Activated CD4-positive, alpha-beta T cell treated with anti-CD3 and anti-CD28 coated beads for 4 hours (primary cell): ENCODE results near the gene MC5R.

Experiments used
- DNase-seq, 2 donors: peaks; one replicate each; pipeline ENCODE4 v3.0.0-alpha.2; 2020

The MC5R gene

DNA sequence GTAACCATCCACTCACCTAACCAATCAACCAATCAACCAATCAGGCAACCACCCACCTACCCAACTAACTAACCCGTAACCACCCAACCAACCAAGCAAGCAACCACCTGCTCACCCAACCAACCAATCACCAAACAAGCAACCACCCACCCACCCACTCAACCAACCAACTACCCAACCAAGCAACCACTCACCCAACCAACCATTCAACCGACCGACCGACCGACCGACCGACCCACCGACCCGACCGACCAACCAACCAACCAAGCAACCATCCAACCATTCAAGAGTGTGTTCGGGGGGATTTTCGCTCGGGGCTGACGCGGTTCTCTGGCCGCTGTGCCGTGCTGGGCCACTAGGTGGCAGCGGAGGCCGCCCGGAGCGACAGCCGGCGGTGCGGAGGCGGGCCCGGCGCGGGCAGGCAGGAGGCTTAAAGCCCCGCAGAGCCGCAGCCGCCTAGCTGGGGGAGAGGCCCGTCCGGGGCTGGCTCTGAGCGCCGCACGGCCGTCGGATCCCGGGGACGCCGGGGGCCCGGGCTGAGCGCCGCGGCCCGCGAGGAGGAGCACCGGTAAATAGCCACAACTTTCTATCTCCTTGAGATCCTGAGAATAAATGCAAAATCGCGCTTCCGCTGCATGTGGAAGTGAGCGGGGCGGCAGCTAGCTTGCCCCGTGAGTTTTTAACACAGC lies at the start of gene MC5R:
MC5R (plus strand) TSS at position 443 of the 689 bp plus-strand sequence. CDS start 1,617 bp downstream, outside the sequence.
- DNase-seq: peak; percentile 64 to 70

- DNase-seq: no peak
Observed at GRCh38 chr18:13775058-13775457, 48.9 kb upstream of the MC5R start.

- DNase-seq: no peak
Observed at GRCh38 chr18:13791181-13791580, 32.8 kb upstream of the MC5R start.

- DNase-seq: no peak
Observed at GRCh38 chr18:13793819-13794218, 30.1 kb upstream of the MC5R start.

DNA sequence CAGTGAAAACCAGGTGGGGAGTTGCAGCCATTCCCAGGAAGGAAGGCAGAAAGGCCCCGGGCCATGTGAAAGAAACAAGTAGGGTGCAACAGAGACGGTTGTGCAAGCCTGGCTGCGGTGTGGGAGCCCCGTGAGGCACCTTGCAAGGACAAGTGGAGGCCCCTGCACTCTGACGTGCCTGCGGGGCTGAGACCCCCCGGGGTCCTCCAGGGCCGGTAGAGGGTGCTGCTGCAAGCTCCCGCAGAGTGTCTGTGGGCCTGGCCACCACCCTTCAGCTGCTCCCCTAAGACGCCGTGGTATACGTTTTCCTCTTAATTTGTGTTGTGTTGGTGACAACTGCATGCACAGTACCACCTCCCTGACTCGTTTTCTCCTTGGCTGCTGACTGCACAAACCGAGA lies 27.4 kb upstream of the MC5R start:
- no peak for DNase-seq

DNA sequence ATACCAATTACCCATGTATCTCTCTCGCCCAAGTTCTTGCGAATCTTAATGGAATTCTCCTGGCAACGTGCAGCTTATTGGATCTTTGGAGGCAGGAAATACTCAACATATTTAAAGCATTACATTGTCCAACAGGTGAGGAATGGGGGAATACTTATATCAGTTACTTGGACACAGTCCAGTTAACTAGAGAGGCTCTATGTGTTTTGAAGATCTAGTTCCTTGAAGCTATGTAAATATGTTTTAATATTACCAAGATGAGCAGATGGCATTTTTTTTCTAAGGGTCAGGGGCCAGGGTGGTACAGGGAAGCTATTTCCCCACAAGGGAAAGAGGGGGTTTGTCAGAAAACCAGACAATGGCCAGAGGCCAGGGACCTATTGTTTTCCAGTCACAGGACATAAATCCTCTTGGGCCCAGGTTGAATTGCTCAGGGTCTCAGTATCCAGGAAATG lies 26.8 kb upstream of the MC5R start:
- no peak for DNase-seq

GRCh38 chr18:13799396-13799795 lies 24.6 kb upstream of the MC5R start:
- no peak for DNase-seq

GRCh38 chr18:13800505-13801259 lies 23.3 kb upstream of the MC5R start:
- DNase-seq: peak; percentile 23 to 28

DNA sequence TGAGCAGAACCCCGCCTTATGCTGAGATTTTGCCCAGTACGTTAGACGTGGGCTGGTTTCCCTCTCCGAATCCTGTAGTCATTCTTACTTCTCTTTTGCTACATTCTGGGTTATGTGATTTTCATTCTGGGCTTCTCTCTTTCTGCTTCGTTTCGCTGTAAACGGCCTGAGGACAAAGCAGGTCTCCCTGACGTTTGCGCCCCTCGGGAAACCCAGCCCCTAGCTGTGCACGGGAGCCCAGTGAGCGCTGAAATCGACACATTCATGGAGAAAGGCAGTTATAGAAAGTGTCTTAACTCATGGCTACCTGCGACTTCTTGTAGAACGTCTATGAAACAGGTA lies 22.7 kb upstream of the MC5R start:
- no peak for DNase-seq

DNA sequence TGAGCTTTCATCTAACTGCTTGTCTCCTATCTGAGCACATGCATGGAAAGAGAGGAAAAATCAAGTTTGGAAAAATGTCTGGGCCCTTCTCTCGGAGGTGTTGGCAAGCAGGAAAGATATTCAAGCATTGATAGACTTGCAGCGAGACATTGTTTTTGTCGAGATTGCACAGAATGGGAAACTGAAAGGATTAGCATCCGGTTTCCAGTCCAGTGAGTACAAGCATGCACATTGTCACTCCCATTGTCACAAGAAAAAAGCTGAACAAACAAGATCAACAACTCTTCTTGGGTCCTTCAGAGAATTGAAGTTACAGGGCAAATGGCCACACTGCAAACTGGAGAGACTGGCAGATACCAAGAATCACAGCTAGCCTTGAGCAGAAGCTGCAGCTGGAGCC lies 19.6 kb upstream of the MC5R start:
- DNase-seq: no peak

GRCh38 chr18:13808294-13809042 lies 15.5 kb upstream of the MC5R start:
- no peak for DNase-seq

- DNase-seq: no peak
Observed at GRCh38 chr18:13809043-13809430, 14.9 kb upstream of the MC5R start.

DNA sequence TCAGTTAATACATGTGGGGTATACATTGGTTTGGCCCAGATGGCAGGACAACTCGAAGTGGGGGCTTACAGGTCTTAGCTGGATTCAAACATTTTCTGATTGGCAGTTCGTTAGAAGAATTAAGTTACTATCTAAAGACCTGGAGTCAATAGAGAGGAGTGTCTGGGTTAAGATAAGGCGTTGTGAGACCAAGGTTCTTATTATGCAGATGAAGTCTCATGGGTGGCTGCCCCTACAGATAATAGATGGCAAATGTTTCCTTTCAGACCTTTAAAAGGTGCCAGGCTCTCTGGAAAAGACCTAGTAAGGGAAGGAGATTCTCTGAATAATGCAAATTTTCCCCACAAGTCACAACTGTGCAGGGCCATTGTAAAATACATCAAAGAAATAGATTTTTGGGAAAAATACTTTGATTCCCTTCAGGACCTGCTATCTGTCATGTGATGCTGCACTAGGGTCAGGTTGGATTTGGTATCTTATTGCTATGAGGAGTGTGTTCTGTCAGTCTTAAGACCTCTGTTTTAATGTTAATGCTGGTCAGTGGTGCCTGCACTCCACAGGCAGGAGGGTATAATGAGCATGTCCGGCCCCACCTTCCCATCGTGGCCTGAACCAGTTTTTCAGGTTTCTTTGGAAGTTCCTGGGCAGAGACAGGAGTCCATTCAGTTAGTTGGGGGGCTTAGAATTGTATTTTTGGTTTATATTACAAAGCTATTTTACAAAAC lies 14.3 kb upstream of the MC5R start:
- no peak for DNase-seq

DNA sequence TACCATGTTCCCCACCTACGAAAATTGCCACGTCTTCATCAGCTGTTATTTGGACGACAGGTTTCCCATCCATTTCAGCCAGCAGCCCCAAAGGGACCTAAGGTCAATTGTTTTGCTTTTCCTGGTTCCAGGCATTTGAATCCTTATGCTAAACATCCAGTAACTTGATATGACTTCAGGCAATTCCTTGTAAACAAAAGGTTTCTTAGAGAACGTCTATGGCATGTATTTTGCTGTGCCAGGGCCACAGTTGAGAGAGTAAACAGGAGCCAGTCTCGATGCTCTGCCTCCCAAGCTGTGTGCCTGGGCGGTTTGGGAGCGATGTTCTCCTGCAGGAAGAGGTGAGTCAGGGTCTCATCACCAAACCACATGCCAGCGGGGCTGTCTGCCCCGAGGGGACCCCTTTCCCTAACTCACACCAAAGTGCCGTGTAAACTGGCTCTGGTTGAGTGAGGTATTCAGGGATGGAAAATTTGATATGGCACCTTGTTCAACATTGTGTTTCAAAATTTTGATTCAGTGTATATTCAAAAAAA lies 12.9 kb upstream of the MC5R start:
- DNase-seq: no peak

DNA sequence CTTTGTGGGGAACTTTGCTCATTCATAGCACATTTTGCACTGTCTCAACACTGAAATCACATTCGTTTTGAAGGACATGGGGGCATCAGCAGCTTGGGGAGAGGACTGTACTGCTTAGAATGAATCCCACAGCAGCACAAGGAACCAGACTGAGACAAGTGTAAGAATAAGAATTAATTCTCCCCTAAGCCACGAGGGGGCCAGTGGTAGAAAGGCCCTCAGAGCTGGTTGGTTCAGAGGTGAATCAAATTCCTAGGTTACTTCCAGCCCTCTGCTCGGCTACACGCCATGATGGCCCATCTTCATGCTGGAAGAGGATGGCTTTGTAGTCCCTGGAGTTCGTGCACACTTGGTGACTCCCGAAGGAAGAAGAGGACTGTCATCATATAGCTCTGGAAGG lies 12.0 kb upstream of the MC5R start:
- DNase-seq: no peak

DNA sequence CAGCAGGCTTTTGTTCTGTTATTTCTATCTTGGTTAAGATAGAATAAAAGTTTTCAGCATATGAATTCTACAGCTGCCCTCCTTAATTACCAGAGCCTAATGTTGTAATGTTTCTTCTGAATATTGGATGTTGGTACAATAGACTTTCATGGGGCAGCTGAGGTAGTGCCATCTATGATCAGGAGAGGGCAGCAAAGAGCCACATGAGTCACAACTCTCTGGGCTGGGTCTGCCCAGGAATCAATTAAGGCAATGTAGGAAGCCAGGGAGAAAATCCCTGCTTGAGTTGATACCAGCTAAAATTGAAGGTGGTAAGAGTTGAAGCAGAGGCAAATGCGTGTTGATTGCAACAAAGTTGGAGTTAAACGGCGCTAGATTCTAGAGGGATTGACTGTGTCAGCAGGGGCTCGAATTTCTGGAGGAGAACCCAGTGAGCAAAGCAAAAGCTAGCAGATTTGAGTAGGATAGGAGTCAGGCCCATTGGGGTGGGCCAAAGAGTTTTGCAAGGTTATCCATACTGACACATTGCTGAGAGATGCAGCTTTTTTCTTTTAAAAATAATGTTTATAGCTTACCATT lies 10.6 kb upstream of the MC5R start:
- DNase-seq: peak; percentile 32 to 65

GRCh38 chr18:13826209-13826608 lies 2.3 kb downstream of the MC5R start:
- DNase-seq: no peak

- no peak for DNase-seq
Observed at GRCh38 chr18:13831864-13832508, 8.0 kb downstream of the MC5R start.

GRCh38 chr18:13834496-13835015 lies 10.6 kb downstream of the MC5R start:
- no peak for DNase-seq

DNA sequence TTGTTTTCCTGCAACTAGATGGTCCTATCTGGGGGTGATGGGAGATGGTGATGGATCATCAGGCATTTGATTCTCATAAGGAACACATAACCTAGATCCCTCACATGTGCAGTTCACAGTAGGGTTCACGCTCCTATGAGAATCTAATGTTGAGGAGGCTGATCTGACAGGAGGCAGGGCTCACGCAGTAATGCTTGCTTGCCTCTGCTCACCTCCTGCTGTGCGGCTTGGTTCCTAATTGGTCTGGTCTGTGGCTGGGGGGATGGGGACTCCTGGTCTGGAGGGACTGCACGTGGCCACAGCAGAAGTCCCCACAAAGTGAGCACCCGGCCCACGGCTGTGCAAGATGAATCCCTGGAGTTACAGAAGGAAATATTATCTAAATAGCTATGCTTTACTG lies 11.3 kb downstream of the MC5R start:
- DNase-seq: no peak

- DNase-seq: no peak
Observed at GRCh38 chr18:13836559-13836958, 12.6 kb downstream of the MC5R start.

DNA sequence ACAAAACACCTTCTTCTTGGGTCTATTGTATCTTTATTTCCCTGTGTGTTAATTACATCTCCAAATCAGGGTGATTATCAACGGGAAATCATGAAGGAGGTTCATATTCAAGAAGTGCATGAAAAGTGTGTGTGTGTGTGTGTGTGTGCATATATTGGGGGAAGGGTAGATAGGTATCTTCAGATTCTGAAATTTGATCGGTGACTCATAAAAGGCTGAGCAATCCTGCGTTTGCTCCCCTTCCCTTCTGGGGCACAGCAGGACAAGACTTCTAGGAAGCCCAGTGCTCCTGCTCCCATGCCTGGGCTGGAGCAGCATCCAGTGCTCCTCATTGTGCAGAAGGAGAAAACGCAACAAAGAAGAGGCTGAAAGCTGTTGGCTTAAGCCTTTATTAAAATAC lies 25.8 kb downstream of the MC5R start:
- no peak for DNase-seq
